ENCODE data around the gene IMP4. TPM values are rescaled to one million over a fixed set of nuclear protein-coding genes. Genes with fewer than 3 reads are reported as not detected.

Gene IMP4
- total and polyA plus RNA-seq, 2 of the 13 experiments (the other 11 are each of a cell fraction or from before 2014, with no cell fraction given) = 142 to 158 TPM

GRCh38 chr2:130342533-130343275 is at the start of gene IMP4 (continued):
- peak; percentile 86; the same call in 1 of the 2 replicates for TF ChIP-seq ZNF616 (CRISPR knock-in tag; IDR thresholded peaks at IDR 0.05; ENCODE audit: low read depth)
- TF ChIP-seq AFF4 (CRISPR knock-in tag; IDR thresholded peaks at IDR 0.05) = no peak
- TF ChIP-seq, protein P1, sequence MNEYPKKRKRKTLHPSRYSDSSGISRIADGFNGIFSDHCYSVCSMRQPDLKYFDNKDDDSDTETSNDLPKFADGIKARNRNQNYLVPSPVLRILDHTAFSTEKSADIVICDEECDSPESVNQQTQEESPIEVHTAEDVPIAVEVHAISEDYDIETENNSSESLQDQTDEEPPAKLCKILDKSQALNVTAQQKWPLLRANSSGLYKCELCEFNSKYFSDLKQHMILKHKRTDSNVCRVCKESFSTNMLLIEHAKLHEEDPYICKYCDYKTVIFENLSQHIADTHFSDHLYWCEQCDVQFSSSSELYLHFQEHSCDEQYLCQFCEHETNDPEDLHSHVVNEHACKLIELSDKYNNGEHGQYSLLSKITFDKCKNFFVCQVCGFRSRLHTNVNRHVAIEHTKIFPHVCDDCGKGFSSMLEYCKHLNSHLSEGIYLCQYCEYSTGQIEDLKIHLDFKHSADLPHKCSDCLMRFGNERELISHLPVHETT (CRISPR knock-in tag; conservative IDR thresholded peaks at IDR 0.05) = peak; percentile 28
- peak; percentile 65; the same call in 1 of the 2 replicates for TF ChIP-seq ZNF788 (CRISPR knock-in tag; IDR thresholded peaks at IDR 0.05; ENCODE audit: borderline replicate concordance)
- TF ChIP-seq ZNF652 (CRISPR knock-in tag; IDR thresholded peaks at IDR 0.05; ENCODE audit: borderline replicate concordance, low read depth) = no peak; the same call in 1 of the 2 replicates
- no peak; the same call in 1 of the 2 replicates for TF ChIP-seq ZNF790 (CRISPR knock-in tag; IDR thresholded peaks at IDR 0.05; ENCODE audit: borderline replicate concordance)
- TF ChIP-seq ZNF879 (CRISPR knock-in tag; IDR thresholded peaks at IDR 0.05) = no peak; the same call in 1 of the 2 replicates
- TF ChIP-seq ZIK1 (CRISPR knock-in tag; IDR thresholded peaks at IDR 0.05; ENCODE audit: borderline replicate concordance, low read depth) = no peak
- TF ChIP-seq, protein P2, sequence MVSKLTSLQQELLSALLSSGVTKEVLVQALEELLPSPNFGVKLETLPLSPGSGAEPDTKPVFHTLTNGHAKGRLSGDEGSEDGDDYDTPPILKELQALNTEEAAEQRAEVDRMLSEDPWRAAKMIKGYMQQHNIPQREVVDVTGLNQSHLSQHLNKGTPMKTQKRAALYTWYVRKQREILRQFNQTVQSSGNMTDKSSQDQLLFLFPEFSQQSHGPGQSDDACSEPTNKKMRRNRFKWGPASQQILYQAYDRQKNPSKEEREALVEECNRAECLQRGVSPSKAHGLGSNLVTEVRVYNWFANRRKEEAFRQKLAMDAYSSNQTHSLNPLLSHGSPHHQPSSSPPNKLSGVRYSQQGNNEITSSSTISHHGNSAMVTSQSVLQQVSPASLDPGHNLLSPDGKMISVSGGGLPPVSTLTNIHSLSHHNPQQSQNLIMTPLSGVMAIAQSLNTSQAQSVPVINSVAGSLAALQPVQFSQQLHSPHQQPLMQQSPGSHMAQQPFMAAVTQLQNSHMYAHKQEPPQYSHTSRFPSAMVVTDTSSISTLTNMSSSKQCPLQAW (CRISPR knock-in tag; IDR thresholded peaks at IDR 0.05) = peak; percentile 34; the same call in 1 of the 2 replicates
- no peak for TF ChIP-seq ZNF672 (CRISPR knock-in tag; IDR thresholded peaks at IDR 0.05)
- TF ChIP-seq ZNF83 (CRISPR knock-in tag; IDR thresholded peaks at IDR 0.05; ENCODE audit: borderline replicate concordance) = 0 out of 2 replicates have a peak, but pooled peaks have one; percentile 85
- no peak for TF ChIP-seq MAFK (conservative IDR thresholded peaks at IDR 0.05 in 1 of 2, IDR thresholded peaks at IDR 0.05 in 1 of 2; ENCODE audit: low read length in 2 of 2)
- TF ChIP-seq ZNF234 (CRISPR knock-in tag; conservative IDR thresholded peaks at IDR 0.05) = no peak; the same call in 1 of the 2 replicates
- TF ChIP-seq THYN1 (CRISPR knock-in tag; IDR thresholded peaks at IDR 0.05; ENCODE audit: borderline replicate concordance, low read depth) = no peak
- no peak for TF ChIP-seq HNRNPL (IDR thresholded peaks at IDR 0.05; ENCODE audit: low read depth, low read length)
- TF ChIP-seq ZNF382 (CRISPR knock-in tag; IDR thresholded peaks at IDR 0.05; ENCODE audit: borderline replicate concordance) = no peak
- TF ChIP-seq DNMT1 (CRISPR knock-in tag; IDR thresholded peaks at IDR 0.05) = peak; percentile 61; the same call in 1 of the 2 replicates
- TF ChIP-seq SUZ12 (IDR thresholded peaks at IDR 0.05; ENCODE audit: low read depth, low read length) = no peak
- TF ChIP-seq, protein P3, sequence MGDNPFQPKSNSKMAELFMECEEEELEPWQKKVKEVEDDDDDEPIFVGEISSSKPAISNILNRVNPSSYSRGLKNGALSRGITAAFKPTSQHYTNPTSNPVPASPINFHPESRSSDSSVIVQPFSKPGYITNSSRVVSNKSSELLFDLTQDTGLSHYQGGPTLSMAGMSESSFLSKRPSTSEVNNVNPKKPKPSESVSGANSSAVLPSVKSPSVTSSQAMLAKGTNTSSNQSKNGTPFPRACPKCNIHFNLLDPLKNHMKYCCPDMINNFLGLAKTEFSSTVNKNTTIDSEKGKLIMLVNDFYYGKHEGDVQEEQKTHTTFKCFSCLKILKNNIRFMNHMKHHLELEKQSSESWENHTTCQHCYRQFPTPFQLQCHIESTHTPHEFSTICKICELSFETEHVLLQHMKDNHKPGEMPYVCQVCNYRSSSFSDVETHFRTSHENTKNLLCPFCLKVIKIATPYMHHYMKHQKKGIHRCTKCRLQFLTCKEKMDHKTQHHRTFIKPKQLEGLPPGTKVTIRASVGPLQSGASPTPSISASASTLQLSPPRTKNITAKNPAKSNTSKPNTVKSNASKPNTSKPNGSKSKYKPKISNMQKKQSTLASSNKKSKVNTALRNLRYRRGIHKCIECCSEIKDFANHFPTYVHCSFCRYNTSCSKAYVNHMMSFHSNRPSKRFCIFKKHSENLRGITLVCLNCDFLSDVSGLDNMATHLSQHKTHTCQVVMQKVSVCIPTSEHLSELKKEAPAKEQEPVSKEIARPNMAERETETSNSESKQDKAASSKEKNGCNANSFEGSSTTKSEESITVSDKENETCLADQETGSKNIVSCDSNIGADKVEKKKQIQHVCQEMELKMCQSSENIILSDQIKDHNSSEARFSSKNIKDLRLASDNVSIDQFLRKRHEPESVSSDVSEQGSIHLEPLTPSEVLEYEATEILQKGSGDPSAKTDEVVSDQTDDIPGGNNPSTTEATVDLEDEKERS (CRISPR knock-in tag; IDR thresholded peaks at IDR 0.05) = peak; percentile 74; the same call in 1 of the 2 replicates
